NCI-H774 (cell line): ENCODE results near the gene DNM1L.

Source experiments
- DNase-seq: peaks from one replicate; lab custom pipeline; 2025; lab: John Stamatoyannopoulos, UW

Gene DNM1L

GRCh38 chr12:32679091-32679919, at the start of gene DNM1L:
Gene DNM1L (plus strand): TSS chr12:32679301. CDS start chr12:32679364, 63 bp downstream.
- peak; percentile 98 for DNase-seq

- no peak for DNase-seq
These were observed 37.7 kb upstream of the DNM1L start for GRCh38 chr12:32641287-32641901.

- no peak for DNase-seq
These were observed 34.7 kb upstream of the DNM1L start for GRCh38 chr12:32644431-32644830.

- DNase-seq = no peak
These were observed 31.8 kb upstream of the DNM1L start for GRCh38 chr12:32647275-32647674.

DNA sequence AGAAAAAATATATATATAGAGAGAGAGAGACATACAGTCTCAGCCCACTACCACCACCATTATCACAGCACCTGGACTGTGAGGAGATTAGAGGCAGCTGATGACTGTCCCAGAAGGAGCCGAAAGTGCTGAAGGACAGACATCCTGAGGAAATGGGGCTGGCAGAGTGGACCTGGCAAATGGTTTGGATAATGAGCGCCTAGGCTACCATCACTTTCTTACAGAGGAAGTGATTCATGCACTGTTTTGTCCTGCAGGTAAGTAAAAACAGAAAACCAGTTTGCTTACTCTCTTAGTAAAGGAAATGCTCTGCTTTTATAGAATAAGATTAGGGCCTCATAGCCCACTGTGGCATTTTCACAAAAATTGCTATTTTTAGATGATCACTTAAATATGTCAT, 28.6 kb upstream of the DNM1L start:
- no peak for DNase-seq

- no peak for DNase-seq
These were observed 27.7 kb upstream of the DNM1L start for GRCh38 chr12:32651151-32651955.

DNA sequence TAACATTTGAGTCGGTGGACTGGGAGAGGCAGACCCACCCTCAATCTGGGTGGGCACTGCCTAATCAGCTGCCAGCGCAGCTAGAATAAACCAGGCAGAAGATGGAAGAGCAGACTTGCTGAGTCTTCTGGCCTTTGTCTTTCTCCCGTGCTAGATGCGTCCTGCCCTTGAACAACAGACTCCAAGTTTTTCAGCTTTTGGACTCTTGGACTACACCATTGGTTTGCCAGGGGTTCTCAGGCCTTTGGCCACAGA, 27.2 kb upstream of the DNM1L start:
- no peak for DNase-seq

DNA sequence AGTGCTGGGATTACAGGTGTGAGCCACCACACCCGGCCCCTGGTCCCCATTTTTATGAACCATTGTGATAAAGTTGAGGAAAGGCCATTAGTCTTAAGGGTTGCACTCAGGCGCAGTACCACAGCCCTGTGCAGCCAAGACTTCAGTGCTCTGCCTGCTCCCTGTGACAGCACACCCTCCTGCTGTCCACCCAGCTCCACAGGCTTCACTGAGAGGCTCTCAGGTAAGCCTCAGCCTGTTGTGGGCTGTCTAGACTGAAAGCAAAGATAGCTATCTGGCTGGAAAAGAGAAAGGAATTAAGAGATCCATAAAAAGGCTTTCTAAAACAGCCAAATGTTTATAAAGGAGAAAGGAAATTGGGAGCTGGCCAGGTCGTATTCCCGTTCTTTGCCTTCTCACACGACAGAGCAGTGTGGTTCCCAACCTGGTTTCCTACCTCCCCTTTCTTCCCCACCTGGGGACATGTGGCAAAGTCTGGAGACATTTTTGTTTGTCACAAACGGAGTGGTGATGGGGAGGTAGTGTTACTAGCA, 19.1 kb upstream of the DNM1L start:
- DNase-seq = no peak

DNA sequence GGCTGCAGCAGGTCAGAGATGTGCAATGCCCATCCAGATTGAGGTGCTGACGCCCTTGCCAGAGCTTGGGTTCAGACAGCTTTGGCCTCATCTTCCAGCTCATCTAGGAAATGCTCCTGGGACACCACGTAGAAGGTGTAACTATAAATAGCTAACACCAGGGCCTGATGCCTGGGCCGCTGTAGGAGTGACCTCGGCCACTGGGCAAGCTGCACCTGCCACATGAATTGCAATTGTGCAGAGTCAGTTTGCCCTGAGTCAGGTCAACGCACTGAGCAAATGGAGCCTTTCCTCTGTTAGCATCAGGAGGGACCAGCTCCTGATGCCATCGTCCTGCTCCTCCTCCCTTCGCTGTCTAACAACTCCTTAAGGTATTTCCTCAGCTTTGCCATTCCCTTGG, 17.4 kb upstream of the DNM1L start:
- no peak for DNase-seq

GRCh38 chr12:32662665-32663064, 16.4 kb upstream of the DNM1L start:
- no peak for DNase-seq

DNA sequence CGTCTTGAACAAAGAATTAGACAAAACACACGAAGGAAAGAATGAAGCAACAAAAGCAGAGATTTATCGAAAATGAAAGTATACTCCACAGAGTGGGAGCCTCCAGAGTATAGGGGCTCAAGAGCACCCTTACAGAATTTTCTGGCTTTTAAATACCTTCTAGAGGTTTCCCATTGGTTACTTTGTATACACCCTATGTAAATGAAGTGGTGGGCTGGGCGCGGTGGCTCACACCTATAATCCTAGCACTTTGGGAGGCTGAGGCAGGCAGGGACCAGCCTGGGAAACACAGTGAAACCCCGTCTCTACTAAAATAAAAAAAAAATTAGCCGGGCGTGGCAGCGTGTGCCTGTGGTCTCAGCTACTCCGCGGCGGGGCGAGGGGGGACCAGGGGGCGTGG, 13.1 kb upstream of the DNM1L start:
- DNase-seq = no peak

- no peak for DNase-seq
These were observed 9.5 kb upstream of the DNM1L start for GRCh38 chr12:32669584-32669983.

DNA sequence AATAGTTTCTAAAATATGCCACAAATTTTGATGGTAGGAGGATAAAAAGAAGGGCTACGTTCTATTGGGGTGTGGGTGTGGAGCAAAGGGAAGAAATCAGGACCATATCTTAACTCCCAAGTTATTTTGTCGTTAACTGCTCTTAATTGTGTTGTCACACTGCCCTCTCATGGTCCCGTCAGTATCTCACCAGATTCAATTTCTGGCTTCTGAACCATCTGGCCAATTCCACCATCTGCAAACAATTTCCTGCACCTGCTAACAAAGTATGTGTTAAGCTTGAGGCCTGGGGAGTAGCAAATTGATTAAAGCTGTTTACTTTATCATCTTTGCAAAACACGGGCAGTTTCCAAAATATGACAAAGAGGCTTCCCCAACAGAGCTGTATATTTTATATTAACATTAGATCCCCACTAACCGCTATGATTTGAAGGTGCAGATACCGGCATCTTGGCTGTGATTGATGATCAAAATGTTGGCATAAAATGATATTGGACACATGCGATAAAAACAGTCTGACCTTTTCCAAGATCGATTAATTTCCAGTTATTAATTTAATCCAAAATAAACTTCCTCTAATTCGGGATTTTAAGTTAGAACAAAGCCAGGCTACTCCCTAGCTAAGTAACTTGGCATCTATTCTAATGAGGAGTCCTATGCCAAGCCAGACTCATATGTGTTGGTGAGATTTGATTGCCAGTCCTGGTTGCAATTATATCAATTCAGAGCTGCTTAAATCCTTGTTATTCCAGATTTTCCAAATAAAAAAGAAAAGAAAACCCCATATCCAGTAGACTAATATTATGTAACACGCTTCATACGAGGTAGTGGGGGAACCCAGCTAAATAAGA, 6.9 kb upstream of the DNM1L start:
- DNase-seq = peak; percentile 81

GRCh38 chr12:32679920-32680237, 778 bp downstream of the DNM1L start:
- DNase-seq = peak; percentile 58

- DNase-seq = no peak
These were observed 1.7 kb downstream of the DNM1L start for GRCh38 chr12:32680787-32681186.

- DNase-seq = no peak
These were observed 2.2 kb downstream of the DNM1L start for GRCh38 chr12:32681272-32681671.

GRCh38 chr12:32686340-32686739, 7.2 kb downstream of the DNM1L start:
- no peak for DNase-seq

- DNase-seq = no peak
These were observed 9.7 kb downstream of the DNM1L start for GRCh38 chr12:32688786-32689185.

DNA sequence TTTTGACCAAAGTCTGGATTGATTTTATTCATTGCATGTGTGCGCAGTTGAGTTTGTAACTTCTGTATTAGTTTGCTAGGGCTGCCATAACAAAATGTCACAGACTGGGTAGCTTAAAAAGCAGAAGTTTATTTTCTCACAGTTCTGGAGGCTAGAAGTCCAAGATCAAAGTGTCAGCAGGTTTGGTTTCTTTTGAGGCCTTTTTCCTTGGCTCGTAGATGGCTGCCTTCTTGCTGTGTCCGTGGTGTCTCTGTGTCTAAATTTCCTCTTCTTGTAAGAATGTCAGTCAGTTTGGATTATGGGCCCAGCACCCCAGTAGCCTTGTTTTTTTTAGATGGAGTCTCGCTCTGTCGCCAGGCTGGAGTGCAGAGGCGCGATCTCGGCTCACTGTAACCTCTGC, 11.8 kb downstream of the DNM1L start:
- no peak for DNase-seq

- DNase-seq = no peak
These were observed 13.3 kb downstream of the DNM1L start for GRCh38 chr12:32692358-32692757.

DNA sequence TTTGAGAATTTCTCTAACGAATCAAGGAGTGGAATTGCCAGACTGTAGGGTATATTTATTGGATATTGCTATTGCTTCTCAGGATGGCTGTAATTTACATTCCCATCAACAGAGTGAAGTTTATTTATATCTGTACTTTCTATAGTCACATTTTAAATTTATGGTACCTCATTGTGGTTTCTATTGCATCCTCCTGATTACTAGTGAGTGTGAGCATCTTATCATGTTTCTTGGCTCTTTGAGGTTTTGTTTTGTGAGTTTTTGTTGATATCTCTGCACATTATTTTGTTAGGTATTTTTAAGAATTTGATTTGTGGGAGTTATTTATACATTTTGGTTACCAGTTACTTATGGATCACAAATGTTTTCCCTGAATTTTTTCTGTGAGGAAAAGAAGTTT, 13.9 kb downstream of the DNM1L start:
- no peak for DNase-seq

DNA sequence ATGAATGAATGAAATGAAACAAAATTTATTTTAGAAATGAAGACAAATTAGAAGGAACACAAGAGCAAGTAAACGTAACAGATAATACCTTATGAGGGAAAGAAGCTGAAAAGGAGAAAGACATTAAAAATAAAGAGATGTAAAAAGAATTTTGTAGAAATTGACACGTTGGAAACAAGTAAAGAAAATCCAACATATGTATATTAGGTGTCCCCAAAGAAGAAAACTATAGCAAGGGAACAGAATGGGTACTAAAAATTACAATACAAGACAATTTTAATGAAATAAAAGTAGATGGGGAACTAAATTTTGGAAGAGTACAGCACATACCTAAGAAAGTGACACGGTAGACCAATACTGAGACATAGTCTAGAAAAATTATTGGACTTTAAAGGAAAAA, 16.7 kb downstream of the DNM1L start:
- no peak for DNase-seq
